ENCODE data around the gene CLSTN2.

- TF ChIP-seq CTCF (tag by site-specific recombination; IDR thresholded peaks at IDR 0.05) (no peak), ZNF521 (tag by site-specific recombination; IDR thresholded peaks at IDR 0.05) (no peak), PRDM4 (tag by site-specific recombination; IDR thresholded peaks at IDR 0.05) (no peak), ZNF747 (tag by site-specific recombination; IDR thresholded peaks at IDR 0.05) (no peak), SETDB1 (IDR thresholded peaks at IDR 0.05; ENCODE audit: insufficient read length, low read length) (no peak), ZNF639 (tag by site-specific recombination; IDR thresholded peaks at IDR 0.05) (no peak), ZNF133 (tag by site-specific recombination; IDR thresholded peaks at IDR 0.05) (no peak), PATZ1 (tag by site-specific recombination; IDR thresholded peaks at IDR 0.05) (no peak), ZNF654 (tag by site-specific recombination; IDR thresholded peaks at IDR 0.05; ENCODE audit: low read depth) (no peak), MYNN (tag by site-specific recombination; IDR thresholded peaks at IDR 0.05; ENCODE audit: borderline replicate concordance) (no peak), ZNF664 (tag by site-specific recombination; IDR thresholded peaks at IDR 0.05) (no peak), ZNF677 (tag by site-specific recombination; IDR thresholded peaks at IDR 0.05) (no peak), ZBTB1 (tag by site-specific recombination; IDR thresholded peaks at IDR 0.05) (no peak)
Observed at GRCh38 chr3:140576449-140576848, 641.5 kb downstream of the CLSTN2 start.

Measured in HEK293 (cell line).